GM18868 (cell line): ENCODE results near the gene STAB1.

Experiments used
- ATAC-seq: cut with Tn5 transposase; IDR thresholded peaks from one replicate; pipeline ENCODE4 v1.9.1; 2021; ENCODE audit warnings: mild to moderate bottlenecking, moderate library complexity; ENCODE audit not compliant: unreplicated experiment

STAB1 gene

GRCh38 chr3:52503788-52504424 lies 8.8 kb downstream of the STAB1 start:
- ATAC-seq, result no peak

- no peak for ATAC-seq
Measured at GRCh38 chr3:52504977-52505376, 9.8 kb downstream of the STAB1 start.

- ATAC-seq, result no peak
Measured at GRCh38 chr3:52506266-52506966, 11.3 kb downstream of the STAB1 start.

DNA sequence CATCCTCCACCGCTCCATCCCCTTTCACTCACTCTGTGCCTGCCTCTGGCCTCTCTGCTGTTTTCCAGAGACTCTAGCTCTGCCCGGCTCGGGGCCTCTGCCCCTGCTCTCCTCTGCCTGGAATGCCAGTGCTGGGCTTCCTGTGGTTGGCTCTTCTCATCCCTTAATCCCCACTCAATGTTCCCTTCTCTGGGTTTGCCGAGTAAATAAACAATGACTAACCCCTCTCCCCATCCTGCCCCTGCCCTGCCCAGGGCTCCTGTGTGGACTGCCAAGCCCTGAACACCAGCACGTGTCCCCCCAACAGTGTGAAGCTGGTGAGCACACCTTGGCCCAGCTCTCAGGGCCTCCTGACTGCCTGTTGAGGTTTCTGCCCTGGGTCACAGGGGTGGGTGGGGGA lies 12.2 kb downstream of the STAB1 start:
- ATAC-seq, result no peak

DNA sequence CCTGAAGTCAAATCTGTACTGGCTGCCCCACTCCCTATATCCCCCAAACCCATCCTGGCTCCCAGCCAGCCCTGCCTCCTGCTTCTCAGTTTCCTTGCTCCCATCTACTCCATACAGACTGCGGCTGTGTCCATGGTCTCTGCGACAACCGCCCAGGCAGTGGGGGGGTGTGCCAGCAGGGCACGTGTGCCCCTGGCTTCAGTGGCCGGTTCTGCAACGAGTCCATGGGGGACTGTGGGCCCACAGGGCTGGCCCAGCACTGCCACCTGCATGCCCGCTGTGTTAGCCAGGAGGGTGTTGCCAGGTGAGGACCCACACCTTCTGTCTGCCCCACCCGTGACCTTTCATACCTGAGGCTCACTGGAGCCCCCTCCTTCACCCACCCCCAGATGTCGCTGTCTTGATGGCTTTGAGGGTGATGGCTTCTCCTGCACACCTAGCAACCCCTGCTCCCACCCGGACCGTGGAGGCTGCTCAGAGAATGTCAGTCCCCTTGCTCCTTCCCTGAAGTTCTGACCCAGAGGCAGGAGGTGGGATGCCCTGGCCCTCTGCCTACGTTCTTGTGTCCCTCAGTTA lies 14.7 kb downstream of the STAB1 start:
- no peak for ATAC-seq

- no peak for ATAC-seq
Measured at GRCh38 chr3:52511509-52511908, 16.4 kb downstream of the STAB1 start.

GRCh38 chr3:52512105-52512504 lies 17.0 kb downstream of the STAB1 start:
- no peak for ATAC-seq

- no peak for ATAC-seq
Measured at GRCh38 chr3:52512727-52513126, 17.6 kb downstream of the STAB1 start.

- ATAC-seq, result no peak
Measured at GRCh38 chr3:52513281-52513680, 18.1 kb downstream of the STAB1 start.

- no peak for ATAC-seq
Measured at GRCh38 chr3:52514576-52514975, 19.4 kb downstream of the STAB1 start.

DNA sequence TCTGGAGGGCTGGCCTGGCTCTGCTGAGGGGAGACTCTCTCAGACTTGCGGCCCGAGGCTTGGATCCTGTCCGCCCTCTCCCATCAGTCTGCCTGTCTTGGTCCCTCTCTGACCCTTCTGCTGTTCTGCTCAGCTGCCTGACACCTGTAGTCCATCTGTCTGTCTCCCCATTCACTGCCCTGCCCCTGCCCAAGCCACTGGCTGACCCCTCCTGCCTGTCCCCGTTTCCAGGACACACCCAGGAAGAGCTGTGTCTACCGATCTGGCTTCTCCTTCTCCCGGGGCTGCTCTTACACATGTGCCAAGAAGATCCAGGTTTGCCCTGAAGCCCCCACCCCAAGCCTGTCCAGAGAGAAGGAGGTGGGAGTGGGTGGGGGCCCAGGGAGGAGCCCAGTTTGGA lies 20.1 kb downstream of the STAB1 start:
- ATAC-seq, result no peak

- no peak for ATAC-seq
Measured at GRCh38 chr3:52516509-52517195, 21.5 kb downstream of the STAB1 start.

DNA sequence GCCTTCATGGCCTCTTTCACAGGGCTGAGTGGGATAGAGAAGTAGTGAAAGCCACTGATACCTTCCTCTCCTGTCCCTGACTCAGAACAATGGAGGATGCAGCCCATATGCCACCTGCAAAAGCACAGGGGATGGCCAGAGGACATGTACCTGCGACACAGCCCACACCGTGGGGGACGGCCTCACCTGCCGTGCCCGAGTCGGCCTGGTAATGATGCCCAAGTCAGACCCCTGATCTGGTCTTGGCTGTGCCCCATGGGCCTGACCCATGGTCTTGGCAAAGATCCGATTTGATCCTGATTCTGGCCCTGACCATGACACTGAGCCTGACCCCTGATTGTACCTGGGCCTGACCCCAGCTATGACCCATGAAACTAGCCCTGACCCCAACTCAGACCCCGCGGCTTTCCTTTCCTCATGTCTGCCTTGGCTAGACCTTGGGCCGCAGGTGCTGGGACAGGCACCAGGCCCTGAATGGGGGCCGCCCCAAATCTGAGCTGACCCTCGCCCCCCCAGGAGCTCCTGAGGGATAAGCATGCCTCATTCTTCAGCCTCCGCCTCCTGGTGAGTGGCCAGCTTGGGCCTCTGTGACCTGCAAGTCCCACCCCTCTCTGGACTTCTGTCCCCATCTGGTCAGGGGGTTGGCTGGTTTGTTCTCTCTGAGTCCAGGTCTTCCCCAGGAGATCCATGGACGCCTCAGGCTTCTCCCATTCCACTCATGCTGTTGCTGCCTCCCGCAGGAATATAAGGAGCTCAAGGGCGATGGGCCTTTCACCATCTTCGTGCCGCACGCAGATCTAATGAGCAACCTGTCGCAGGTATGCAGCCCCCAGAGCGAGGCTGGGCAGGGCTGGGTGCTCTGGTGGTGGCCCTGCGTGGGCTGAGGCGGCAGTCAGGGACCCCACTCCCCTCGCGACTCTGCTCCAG lies 22.9 kb downstream of the STAB1 start:
- no peak for ATAC-seq

DNA sequence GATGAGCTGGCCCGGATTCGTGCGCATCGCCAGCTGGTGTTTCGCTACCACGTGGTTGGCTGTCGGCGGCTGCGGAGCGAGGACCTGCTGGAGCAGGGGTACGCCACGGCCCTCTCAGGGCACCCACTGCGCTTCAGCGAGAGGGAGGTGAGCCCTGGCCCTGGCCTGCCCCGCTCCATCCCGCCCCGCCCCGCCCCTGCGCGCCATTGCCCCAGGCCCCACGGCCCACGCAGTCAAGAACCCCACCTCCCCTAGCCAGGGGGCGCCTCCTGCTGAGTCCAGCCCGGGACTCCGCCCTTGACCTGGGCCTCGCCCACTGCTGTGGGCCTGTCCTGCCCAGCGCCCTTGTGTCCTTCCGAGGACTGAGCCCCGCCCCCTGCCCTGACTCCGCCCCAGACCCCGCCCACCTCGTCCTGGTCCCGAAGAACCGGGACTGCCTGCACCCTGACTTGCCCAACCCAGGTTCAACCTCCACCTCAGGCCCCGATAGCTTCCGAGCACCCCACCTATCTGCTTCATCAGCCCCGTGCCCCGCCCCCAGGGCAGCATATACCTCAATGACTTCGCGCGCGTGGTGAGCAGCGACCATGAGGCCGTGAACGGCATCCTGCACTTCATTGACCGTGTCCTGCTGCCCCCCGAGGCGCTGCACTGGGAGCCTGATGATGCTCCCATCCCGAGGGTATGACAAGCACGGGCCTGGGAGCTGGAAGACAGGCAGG lies 23.7 kb downstream of the STAB1 start:
- no peak for ATAC-seq

GRCh38 chr3:52519445-52520140 lies 24.5 kb downstream of the STAB1 start:
- no peak for ATAC-seq

- ATAC-seq, result no peak
Measured at GRCh38 chr3:52520141-52520667, 25.1 kb downstream of the STAB1 start.

DNA sequence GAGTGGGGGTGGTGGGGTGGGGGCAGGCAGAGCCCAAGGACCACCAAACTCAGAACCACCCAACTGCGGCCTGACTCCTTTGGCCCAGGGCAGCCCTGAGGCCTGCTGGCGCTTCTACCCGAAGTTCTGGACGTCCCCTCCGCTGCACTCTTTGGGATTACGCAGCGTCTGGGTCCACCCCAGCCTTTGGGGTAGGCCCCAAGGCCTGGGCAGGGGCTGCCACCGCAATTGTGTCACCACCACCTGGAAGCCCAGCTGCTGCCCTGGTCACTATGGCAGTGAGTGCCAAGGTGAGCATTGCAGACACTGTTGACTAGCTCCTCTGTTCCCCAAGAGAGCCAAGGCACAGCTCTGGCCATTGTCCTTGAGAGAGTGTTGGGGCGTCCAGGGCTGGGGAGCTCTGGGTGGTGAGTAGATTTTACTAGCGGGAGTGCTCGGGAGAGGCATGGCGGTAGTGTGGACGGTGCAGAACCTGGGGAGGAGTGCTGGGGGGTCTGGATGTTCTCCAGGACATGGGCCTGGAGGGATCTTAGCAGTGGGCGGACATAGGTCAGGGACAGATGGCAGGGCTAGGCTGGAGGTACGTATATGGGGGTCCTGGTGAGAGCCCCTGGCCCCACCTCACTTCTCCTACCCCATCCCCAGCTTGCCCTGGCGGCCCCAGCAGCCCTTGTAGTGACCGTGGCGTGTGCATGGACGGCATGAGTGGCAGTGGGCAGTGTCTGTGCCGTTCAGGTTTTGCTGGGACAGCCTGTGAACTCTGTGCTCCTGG lies 25.8 kb downstream of the STAB1 start:
- ATAC-seq, result no peak

GRCh38 chr3:52521488-52521824 lies 26.3 kb downstream of the STAB1 start:
- ATAC-seq, result no peak
